GM21381 (cell line): ENCODE results near the gene LRCH1.
"Not testable (repeated sequence)": the region's sequence is repeated elsewhere in the genome, so short reads cannot be mapped to it uniquely, and the experiment has no call there.

ENCODE experiments used
- ATAC-seq: cut with Tn5 transposase; IDR thresholded peaks from one replicate; pipeline ENCODE4 v1.9.1; 2021; ENCODE audit warnings: mild to moderate bottlenecking, moderate library complexity; ENCODE audit not compliant: unreplicated experiment

Gene LRCH1

DNA sequence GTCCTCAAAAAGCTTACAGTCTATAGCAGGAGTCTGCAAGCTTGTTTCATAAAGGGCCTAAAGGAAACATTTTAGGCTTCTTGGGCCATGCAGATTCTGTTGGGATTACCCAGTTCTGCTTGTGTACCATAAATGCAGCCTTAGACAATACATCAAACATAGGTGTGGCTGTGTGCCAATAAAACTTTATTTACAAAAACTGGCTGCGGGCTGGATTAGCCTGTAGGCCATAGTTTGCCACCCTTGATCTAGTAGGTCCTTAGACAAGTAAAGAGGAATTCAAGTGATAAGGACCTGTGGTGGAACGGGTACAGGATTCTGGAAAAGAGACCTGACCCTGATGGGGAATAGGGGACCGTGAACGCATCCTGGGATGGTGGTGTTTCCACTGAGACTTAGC is 192.1 kb downstream of the LRCH1 start:
- no peak for ATAC-seq

DNA sequence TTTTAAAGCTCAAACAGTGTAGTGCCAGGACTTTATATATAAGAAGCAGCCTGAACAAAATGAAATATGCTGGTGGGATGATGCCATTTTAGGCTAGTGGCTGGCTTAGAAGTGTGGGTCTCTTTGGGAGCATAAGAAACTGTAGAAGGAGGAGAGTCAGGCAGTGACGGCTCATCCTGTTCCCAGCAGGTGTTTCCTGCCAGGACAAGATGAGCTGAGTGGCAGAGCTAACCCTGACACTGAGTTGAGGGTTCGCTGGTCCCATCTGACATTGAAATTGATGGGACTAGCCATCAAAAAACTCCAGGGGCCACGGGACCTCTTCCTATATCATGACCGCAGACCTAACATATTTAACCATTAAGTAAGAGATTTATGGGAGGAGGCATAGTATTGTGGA is 192.7 kb downstream of the LRCH1 start:
- ATAC-seq = no peak

DNA sequence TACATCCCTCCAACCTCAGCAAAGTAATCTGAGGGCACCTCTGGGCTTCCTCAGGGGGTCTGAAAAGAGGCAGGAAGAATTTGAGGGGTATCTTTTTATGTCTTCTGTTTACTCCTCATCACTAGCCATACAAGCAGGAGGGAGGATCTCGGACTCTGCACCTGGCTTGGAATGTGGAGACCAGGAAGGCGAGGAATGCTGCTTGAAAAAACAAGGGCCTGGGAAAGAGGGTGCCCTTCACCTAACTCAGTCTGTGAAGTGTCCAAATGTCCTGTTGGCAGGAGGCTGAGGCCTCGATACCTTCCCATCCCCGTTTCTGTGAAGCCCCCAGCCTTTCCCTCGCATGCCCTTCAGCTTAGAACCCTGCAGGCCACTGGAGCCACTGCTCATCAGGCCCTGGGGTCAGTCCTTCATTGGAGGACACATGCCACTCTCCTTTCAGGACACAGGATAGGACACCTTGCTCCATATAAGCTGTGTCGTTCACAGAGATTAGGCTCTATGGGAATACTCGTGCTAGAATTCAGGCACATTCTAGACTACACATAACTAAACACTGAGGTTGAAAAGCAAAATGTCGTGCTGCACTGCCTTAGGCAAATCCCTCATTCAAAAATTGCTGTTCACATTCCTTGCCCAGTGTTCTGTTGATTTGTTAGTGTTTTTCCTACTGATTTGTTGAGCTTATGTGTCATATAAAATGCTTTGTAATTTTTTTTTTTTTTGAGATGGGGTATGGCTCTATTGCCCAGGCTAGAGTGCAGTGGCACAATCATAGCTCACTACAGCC is 194.3 kb downstream of the LRCH1 start:
- no peak for ATAC-seq

DNA sequence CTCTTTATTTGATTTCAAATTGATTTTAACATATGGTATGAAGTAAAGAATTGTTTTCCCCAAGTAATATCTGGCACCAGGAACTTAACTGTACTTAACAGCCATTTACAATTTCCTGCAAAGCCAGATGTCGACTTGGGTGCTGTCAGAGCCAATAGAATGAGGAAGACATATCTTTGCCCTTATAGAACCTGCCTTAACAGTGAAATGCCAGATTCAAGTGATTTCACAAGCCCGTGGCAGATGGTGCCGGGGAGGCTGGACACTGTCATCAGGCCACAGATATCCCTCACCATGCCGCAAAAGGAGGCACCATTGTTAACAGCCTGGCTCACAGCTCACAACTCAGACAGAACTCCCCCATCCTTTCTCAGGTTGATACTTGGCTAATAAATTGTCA is 195.3 kb downstream of the LRCH1 start:
- no peak for ATAC-seq

DNA sequence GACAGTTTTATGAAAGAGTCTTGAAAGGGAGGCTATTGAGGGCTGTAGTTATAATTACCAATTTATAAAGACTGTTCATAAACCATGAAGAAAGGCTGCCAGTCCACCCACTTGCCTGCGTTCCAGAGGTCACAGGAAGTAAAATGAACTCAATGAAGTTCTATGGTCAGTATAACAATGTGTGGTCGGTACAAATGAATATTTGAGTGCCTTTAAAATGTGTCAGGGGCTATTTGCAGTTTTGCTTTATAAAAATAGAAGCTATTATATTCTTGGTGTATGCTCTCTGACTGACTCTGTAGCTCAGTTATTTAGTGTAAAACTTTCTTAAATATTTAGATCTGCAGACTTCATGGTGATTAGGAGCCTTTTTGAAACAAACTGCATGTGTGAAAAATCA is 197.0 kb downstream of the LRCH1 start:
- ATAC-seq = no peak

DNA sequence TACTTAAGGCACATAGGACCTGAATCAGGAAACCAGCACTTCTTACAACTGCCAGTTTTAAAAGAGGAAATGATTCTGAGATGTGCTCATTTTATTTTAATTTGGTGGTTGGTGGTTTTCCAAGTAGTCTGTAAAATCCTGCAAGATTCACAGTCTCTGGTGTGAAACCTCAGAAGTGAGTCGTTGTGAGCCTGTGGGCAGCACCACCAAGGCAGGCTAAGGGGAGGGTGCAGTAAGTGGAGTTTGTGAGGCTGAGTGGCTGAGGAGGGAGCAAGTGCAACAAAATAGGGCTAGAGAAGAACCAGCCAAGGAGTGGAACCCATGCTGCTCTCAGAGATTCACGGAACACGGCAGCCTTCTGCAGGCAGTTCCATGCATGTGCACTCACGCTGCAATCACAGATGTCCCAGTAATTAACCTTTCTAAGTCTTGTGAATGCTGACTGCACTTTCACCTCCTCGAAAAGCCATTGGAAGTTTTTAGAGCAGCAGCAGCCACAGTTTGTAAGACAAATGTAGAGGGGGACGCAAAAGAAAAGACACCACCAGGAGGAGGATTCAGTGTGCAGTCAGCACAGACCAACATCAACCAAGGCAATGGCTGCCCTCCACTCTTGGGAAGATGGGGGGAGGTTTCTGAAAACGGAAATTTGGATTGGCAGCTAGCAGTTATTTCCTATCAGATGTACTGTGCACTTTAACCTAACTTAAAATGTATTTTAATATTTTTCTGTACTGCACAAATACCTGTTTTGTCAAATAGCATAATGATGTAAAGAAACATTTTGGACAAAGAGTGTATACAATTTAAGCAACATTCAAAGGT is 199.1 kb downstream of the LRCH1 start:
- peak; percentile 91 for ATAC-seq

DNA sequence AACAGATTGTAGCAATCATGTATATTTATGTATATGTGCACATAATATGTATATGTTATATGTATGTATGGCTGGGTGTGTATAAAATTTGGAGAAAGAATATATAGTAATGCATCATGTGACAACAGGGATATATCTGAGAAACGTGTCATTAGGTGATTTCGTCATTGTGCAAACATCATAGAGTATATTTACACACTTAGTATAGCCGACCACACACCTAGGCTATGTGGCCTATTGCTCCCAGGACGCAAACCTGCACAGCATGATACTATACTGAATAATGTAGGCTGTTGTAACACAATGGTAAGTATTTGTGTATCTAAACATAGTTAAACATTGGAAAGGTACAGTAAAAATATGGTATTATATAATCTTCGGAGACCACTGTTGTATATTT is 200.2 kb downstream of the LRCH1 start:
- ATAC-seq = no peak

DNA sequence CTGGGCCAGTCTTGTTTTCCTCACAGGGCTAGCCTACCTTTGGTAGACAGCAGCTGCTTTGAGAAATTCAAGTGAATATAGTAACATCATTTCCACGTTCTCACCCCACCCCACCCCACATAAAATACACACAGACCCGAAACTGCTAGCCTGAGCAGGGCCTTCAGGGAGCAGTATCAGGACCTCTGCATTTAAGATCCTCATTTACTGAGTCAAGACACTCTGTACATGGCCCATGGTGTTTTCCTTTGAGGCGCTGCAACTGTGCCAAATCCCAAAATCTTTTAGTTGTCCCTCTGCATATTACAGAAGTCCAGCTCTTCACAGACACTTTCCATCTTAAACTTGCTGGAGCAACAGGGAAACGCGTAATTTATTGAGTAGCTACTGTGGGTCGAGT is 200.9 kb downstream of the LRCH1 start:
- ATAC-seq = no peak

DNA sequence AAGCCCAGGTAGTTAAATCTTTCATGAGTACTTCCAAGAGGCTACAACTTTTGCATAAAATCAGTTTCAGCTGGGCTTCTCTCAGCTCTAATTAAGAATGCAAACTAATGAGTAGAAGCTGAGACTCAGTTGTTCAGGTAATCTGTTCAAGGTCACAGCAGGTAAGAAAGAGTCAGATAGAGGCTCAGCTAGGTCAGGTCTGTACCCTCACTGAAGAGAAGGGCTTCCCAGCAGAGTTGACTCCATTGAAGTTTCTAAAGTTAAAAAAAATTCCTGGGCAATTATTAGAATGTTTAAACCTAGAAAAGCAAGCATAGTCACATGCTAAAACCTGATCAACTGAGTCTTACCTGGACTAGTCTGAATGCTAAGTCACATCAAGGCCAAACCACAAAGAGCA is 201.8 kb downstream of the LRCH1 start:
- no peak for ATAC-seq

DNA sequence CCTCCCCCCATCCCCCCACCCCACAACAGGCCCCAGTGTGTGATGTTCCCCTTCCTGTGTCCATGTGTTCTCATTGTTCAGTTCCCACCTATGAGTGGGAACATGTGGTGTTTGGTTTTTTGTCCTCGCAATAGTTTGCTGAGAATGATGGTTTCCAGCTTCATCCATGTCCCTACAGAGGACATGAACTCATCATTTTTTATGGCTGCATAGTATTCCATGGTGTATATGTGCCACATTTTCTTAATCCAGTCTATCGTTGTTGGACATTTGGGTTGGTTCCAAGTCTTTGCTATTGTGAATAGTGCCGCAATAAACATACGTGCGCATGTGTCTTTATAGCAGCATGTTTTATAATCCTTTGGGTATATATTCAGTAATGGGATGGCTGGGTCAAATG is 202.5 kb downstream of the LRCH1 start:
- not testable (repeated sequence) for ATAC-seq

DNA sequence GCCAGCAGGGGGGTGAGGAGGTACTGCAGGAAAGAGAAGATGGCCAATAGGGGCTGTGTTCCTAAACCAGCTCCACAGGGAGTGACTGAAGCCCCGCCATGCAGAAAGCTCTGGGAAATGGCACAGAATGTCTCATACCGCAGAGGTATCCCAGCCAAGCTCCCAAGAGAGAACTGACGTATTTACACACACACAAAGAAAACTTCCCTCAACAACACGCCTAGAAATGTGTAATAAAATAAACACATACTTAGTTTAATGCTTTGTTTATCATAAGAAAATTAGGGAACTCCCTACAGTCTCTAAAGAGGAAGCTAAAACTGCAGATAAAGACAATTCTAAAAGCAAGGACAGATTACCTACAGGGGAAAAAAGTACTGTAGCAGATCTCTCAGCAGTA is 204.0 kb downstream of the LRCH1 start:
- no peak for ATAC-seq

DNA sequence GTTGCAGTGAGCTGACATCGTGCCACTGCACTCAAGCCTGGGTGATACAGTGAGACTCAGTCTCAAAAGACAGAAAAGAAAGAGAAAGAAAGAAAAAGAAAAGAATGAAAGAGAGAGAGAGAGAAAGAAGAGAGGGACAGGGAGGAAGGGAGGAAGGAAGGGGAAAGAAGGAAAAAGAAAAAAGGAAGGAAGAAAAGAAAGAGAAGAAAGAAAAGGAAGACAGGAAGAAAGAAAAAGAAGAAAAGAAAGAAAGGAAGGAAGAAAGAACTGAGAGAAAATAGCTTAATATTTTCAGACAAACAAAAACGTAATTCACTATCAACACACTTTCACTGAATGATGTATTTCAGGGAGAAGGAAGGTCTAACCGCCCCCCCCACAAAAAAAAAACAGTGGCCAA is 204.7 kb downstream of the LRCH1 start:
- ATAC-seq = no peak

DNA sequence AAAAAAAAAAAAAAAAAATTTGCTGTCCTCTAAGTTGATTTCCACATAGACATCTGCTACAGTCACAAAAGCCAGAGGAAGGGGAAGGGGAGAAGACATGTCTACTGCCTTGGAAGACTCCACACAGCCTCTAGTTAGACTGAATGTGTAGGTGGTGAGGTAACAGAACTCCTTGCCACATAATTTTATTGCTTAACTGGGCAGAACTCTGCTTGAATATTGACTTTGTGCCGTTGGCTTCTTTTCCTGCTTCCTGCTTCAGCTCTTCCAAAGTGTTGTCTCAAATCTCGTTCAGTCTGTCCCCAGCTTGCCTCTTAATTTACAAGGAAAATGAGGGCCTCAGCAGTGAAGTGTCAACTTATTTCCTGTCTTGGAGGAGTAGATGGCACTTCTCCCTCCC is 206.9 kb downstream of the LRCH1 start:
- no peak for ATAC-seq

DNA sequence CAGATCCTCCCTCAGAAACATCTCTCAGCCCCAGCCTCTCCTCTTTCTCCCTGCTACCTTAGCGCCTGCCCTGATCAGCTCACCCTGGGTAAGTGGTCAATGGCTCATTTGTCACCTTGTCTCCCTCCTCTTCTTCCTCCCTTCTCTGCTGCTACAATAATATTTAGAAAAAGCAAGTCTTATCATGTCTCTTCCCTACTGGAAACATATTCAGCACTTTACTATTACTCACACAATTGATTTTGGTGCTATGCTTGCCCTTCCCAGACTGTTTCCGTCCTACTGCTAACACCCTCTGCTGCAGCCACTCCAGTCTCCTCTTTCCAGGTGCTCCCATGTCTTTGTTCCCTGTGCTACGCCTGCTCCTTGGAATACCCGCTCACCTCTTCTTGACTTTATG is 208.2 kb downstream of the LRCH1 start:
- no peak for ATAC-seq

DNA sequence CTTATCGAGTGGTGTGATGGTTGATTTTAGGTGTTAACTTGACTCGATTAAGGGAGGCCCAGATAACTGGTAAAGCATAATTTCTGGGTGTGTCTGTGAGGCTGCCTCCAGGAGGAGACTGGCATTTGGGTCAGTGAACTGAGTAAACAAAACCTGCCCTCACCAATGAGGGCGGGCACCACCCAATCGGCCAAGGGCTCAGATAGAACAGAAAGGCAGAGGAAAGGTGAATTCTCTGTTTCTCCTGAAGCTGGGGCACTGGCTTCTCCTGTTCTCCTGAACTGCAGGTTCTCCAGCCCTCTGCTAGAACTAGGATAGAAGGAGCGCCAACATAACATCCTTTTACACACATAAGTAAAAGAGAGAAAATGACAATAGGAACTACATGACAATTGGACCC is 208.9 kb downstream of the LRCH1 start:
- no peak for ATAC-seq

DNA sequence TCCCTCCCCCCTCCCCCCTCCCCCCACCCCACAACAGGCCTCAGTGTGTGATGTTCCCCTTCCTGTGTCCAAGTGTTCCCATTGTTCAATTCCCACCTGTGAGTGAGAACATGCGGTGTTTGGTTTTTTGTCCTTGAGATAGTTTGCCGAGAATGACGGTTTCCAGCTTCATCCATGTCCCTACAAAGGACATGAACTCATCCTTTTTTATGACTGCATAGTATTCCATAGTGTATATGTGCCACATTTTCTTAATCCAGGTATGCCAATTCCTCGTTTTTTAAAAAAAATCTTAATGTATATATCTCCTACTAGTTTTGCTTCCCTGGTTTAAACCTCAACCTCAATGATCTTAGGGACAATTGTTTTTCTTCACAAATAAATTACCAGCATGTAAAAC is 217.0 kb downstream of the LRCH1 start:
- not testable (repeated sequence) for ATAC-seq

DNA sequence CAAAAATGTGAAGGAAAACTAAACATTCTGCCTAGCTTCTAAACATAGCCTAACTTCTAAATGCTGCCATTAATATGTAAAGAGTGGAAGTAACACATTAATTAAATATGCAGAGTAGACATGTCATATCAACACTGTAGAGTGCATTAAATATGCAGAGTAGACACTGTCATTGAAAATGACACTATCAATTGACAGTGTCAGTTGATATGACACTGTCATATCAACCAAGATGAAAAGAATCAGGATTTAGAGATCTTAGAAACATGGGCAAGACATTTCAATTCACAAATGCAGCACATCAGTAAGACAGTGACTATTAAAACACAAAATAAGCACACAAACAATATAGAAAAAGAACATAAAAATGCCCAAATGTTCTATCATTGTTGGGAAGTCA is 218.7 kb downstream of the LRCH1 start:
- no peak for ATAC-seq

DNA sequence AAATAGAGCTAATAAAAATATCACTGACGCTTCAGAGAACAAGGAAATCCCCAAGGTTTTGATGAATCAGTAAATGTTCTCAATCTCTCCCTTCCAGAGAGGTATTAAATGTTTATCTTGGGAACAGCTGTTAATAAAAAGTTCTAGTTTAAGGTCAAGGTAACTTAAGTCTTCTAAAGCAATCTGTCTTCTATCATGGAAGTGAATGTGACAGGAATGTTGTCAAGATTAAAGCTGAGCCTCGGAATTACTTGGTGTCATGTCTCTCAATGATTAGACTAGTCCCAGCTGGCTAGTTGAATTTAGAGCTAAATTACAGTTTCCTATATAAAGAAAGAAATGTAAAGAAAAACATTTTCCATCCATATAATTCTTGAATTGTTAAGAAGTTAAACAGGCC is 220.6 kb downstream of the LRCH1 start:
- ATAC-seq = no peak

DNA sequence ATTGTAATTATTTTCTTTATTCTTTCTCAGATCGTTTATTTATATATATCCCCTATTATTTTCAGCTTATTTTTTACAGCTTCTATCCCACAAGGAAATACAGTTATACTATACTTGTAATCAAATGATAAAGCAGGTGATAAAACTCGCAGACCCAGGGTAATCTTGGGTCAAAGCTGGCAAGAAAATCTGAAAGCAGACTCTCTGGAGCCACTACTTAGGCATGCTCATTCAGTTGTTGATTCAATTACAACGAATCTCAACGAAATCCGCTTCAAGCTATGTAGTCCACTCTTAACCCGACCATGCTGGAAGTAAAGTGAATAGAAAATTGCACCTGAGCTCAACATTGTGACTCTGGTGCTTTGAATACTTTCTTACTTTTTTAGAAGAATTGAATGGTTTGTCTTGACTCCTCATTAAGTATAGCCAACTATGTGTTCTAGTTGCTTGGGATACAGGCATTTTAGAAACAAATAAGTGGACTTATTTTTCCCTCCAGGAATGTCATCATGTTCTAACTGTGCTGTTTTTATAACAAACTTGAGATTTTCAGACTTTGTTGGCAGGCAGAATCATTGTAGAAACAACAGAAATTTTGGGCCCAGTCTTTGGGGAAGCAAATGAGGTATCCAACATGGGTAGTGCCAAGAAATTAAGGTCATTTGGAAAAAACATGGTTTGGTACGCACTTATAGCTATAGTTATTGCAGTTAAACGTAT is 222.6 kb downstream of the LRCH1 start:
- no peak for ATAC-seq

DNA sequence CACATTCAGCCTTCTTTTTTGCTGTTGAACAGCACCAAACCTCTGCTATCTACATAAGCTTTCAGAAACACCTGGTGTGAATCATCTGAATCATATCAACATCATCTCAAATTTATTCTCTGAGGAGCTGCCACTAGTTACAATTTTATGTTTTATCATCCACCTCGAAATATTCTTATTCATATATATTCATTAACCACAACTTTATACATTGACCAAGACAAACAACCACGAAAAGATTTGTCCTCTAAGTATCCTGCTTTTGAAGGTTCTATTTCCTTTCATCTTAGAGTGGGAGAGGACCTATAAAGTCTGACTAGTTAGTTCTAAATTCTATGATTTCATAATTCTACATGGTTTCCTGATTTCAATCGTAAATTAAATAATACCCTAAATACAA is 225.1 kb downstream of the LRCH1 start:
- no peak for ATAC-seq

DNA sequence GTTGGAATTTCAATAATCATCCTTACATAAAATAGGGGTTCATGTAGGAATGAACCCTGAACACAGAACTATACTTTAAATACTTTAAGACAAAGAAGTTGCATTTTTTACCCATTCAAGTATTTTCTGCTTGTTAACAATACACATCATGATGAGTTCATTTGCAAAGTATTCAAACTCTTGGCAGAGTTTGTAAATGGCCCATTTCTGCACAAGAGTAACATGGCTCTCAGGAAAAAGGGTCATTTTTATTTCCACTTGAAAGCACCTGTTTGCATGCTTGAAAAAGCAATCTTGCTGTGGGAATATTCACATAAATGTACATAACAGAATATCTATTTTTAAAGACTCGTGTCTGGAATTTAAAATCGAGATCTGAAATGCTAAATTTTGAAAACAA is 225.9 kb downstream of the LRCH1 start:
- no peak for ATAC-seq

DNA sequence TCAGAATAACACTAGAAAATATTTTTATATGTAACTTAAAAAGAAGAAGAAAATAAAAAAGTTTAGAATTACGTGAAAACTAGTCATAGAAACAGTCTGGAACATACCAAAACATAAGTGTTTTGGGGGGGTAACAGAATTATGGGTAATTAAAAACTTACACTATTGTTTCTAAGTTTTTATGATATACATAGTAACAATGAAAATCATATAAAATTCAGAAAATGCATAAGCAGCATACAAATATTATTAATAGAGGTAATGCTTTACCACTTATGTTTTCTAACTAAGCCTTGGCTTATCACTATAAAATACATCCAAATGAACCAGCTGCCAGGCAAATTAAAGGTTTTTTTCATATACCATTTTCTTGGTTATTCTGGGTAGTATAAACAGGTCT is 229.1 kb downstream of the LRCH1 start:
- ATAC-seq = no peak
